Activated CD4-positive, alpha-beta T cell treated with anti-CD3 and anti-CD28 coated beads, Interleukin-2, amount 50 U/mL, for 16 hours (primary cell): ENCODE data around the gene POLR3GL.
"Not testable (repeated sequence)": the region's sequence is repeated elsewhere in the genome, so short reads cannot be mapped to it uniquely, and the experiment has no call there.

ENCODE experiments used
- DNase-seq: peaks from one replicate; pipeline ENCODE4 v3.0.0-alpha.2; 2020

The POLR3GL gene

DNA sequence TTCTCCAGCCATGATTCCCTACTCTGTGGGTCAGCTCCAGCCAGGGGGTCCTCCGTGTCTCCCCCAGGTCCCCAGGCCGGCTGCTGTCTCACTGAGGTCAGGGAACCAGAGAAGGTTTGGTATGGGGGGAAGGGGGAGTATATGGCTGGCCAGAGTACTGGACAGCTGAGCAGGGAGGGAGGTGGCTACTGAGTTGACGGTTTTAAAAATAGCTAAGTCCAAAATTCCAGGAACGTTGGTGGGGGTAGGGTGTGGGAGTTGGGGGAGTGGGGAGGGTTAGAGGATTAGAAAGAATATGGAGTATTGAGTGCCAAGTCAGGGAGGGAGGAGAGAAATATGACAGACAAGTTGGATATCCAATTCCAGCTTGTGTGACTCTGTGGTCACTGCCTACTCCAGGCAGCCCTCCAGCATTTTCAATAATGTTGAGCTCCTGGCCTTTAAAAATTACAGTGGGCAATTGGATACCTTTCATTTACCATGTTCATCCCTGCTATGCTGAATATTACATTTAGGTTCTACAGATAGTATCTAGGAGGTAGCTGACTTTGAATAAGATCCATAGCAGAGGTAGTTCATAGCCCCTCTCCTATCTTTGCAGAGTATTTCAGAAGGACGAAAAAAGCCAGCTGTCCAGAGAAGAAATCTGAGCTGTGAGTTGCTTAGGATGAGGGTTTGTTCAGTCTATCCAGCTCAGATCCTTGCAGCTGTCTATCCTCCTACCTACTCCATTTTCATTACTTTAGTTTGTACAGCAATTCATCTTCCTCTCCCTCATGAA, 57.3 kb downstream of the POLR3GL start, which contains the start of gene HJV:
Gene HJV (minus strand): TSS at position 114 of the 781 bp plus-strand sequence. CDS start 1,504 bp downstream, outside the sequence.
- DNase-seq: no peak

DNA sequence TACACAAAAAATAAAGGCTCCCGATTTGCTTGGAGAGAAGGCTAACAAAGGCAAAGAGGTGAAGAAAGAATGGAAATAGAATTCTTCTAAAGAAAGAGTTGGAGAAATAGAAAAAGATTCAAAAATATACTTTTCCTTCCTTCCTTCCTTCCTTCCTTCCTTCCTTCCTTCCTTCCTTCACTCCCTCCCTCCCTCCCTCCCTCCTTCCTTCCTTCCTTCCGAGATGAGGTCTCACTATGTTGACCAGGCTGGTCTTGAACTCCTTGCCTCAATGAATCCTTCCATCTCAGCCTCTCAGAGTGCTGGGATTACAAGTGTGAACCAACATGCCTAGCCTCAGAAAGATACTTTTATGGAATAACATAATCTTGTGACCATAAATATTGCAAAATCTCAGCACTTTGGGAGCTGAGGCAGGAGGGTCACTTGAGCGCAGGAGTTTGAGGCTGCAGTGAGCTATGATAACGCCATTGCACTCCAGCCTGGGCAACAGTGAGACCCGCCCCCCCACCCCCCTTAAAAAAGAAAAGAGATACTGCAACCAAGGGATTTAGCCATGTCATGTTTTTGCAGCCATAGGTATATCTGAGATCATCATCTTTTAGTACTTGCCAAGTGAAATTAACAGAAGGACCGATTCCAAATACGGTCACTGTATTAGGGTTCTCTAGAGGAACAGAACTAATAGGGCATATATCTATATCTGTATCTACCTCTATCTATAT, 58.1 kb downstream of the POLR3GL start:
- no peak for DNase-seq

DNA sequence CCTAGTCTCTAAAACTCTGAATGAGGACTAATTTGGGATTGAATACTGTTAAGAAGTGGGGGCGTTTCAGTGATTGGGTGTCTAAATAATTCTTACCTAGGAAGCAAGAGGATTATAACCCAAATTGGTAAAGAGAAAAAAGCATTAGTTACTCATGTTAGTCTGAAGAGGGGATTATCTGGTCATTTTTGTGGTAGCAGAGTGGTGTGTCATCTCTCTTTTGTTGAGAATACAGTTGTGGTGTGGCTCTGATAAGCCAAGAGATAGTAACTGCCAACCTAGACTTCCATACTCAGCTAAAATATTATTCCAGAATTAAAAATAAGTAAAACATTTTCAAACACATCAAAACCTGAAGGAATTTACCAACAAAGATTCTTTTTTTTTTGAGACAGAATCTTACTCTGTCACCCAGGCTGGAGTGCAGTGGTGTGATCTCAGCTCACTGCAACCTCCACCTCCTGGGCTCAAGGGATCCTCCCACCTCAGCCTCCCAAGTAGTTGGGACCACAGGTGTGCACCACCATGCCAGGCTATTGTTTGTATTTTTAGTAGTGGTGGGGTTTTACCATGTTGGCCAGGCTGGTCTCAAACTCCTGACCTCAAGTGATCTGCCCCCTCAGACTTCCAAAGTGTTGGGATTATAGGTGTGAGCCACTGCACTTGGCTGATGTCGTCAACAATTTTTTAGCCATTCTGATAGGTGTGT, 61.5 kb downstream of the POLR3GL start:
- not testable (repeated sequence) for DNase-seq

DNA sequence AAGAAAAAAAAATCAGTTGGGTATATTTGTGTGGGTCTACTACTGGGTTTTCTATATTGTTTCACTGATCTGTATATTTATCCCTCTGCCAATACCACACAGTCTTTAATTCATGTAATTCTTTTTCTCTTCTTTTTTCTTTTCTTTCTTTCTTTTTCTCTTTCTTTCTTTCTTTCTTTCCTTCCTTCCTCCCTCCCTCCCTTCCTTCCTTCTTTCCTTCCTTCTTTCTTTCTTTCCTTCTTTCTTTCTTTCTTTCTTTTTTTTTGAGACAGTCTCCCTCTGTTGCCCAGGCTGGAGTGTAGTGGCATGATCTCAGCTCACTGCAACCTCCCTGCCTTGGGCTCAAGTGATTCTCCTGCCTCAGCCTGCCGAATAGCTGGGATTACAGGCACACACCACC, 62.2 kb downstream of the POLR3GL start:
- DNase-seq: not testable (repeated sequence)
